HG03439 (cell line): Measurements from ENCODE around the gene SULF2.
"Not testable (repeated sequence)": the region's sequence is repeated elsewhere in the genome, so short reads cannot be mapped to it uniquely, and the experiment has no call there.

ENCODE experiments used
- ATAC-seq: cut with Tn5 transposase; IDR thresholded peaks from one replicate; pipeline ENCODE4 v1.9.1; 2021; ENCODE audit warnings: mild to moderate bottlenecking, moderate library complexity; ENCODE audit not compliant: unreplicated experiment

Gene SULF2

GRCh38 chr20:47805951-47806350 is 20.7 kb upstream of the SULF2 start:
- no peak for ATAC-seq

DNA sequence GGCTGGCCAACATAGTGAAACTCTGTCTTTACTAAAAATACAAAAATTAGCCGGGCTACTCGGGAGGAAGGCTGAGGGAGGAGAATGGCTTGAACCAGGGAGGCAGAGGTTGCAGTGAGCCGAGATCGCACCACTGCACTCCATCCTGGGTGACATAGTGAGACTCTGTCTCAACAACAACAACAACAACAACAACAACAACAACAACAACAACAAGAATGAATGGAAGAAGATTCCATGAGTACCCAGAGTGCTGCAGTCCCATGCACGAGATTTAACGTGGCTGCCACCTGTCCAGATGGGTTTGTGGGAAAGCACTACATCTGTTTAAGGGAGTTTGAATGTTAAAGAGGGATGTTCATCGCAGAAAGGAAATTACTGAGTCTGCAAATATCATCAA is 19.7 kb upstream of the SULF2 start:
- ATAC-seq, result not testable (repeated sequence)

DNA sequence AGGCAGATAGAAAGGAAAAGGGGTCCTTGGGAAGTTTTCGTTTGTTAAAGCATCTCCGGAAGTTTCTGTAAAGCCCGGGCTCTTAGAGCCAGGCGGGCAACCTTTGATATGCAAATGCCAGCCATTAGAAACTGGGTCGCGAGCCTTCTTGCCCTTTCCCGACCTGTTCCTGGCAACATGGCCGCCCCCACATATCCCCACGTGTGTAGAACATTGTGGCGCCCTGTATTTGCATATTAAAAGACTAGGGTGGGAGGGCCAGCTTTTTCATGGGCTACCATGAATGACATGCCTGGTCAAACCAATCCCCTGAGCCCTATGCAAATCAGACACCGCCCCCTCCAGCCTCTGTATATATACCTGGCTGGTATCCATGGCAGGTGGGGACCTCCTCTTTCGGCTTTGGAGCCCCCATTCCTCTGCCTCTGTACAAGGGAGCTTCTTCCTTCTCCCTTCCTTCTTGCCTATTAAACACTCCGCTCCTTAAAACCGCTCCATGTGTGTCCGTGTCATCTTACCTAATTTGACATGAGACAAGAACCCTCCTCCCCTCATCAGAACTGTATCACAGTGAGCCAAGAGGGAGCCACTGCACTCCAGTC is 19.0 kb upstream of the SULF2 start:
- not testable (repeated sequence) for ATAC-seq

DNA sequence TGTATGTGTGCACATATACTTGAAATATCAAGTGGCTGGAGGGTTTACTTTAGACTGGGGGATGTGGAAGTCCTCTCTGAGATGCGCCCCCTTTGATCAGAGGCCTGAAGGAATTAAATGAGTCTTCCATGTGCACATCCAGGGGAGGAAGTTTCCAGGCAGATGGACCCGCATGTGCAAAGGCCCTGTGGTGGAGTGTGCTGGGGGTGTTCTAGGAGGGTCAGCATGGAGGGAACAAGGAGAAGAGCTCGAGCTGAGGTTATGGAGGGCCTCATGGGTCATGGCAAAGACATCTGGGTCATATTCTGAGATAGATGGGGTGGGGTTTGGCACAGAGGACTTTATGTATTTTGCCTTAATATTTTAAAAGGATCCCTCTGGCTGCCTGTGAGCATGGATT is 17.7 kb upstream of the SULF2 start:
- no peak for ATAC-seq

DNA sequence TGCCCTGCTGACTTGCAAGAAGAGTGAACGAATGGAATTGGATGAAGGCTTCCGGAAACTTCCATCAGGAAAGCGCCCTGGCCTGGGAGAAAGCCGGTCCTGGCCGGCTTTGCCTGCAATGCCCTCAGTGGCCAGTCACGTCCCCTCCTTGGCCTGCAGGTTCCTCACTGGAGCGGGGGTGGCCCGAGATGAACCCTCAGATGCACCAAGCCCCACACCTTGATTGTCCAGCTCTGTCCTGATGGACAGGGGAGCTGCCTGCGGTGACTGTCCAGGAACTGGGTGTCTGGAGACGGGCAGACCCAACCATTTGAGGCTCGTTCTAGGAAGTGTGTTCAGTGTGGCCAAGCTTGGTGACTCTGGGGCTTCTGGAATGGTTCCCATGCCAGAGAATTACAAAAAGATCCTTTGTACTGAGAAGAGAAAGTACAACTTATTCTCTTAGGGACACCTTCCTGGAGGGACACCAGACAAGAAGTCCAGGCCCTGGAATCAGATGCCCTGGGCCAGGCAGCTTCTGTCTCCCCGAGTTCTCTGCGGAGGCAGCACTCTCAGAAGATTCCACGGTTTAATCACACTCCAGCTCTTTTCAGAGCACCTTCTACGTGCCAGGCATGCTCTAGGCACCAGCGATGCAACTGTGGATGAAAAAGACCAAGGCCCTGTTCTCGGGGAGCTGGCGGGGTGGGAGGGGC is 17.1 kb upstream of the SULF2 start:
- ATAC-seq, result no peak

- ATAC-seq, result no peak
Measured at GRCh38 chr20:47801759-47802158, 16.5 kb upstream of the SULF2 start.

DNA sequence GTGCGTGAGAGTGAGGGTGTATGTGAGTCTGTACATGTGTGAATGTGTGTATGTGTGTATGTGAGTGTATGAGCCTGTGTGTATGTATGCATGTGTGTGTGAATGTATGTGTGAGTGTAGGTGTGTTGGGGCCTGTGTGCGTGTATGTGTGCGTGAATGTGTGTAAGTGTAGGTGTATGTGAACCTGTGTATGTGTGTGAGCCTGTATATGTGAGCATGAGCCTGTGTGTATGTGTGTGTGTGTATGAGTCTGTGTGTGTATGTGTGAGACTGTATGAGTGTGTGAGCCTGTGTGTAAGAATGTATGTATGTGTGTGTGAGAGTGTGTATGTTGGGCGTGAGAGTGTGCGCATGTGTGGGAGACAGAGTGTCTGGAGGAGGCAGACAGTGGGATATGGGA is 15.8 kb upstream of the SULF2 start:
- ATAC-seq, result no peak

GRCh38 chr20:47800623-47801022 is 15.3 kb upstream of the SULF2 start:
- no peak for ATAC-seq

DNA sequence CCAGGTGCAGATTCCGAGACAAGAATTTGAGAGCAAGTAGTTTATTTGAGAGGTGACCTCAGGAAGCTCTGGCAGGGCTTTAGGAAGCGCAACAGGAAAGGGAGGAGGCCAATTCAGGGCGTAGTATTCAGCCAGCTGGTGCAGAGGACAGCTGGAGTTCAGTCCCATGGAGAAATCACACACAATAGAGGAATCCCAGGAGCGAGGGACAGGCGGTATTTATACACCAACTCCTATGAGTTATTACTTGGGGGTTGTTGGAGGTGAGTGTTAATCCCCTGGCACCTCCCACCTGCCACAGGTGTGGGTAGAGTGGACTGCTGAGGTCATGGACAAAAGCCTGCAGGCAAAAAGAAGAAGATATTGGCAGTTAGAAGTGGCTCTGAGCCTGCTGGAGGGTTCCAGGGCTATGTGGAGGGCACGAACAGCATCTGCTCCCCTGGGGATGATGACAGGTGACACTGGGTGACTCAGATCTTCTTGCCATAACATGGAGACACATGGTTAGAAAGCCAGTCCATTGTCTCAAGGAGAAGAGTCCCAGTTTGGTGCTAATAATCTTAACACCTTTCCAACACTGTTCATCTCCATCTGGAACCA is 13.9 kb upstream of the SULF2 start:
- ATAC-seq, result no peak

DNA sequence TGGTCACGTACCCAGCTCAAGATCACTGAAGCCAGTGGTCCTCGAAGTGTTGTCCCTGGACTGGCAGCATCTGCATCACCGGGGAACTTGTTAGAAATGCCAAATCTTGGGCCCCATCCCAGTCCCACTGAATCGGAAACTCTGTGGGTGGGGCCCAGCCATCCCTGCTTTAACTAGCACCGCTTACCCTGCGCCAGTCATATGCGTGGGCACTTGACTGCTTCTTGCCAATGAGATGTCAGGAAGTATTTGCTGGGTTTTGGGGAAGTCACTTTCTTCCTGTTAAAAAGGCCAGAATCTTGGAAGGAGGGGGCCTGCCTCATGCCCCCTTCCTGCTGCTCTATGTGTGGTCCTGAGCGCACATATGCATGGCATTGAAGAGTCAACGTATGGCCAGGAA is 11.7 kb upstream of the SULF2 start:
- no peak for ATAC-seq

DNA sequence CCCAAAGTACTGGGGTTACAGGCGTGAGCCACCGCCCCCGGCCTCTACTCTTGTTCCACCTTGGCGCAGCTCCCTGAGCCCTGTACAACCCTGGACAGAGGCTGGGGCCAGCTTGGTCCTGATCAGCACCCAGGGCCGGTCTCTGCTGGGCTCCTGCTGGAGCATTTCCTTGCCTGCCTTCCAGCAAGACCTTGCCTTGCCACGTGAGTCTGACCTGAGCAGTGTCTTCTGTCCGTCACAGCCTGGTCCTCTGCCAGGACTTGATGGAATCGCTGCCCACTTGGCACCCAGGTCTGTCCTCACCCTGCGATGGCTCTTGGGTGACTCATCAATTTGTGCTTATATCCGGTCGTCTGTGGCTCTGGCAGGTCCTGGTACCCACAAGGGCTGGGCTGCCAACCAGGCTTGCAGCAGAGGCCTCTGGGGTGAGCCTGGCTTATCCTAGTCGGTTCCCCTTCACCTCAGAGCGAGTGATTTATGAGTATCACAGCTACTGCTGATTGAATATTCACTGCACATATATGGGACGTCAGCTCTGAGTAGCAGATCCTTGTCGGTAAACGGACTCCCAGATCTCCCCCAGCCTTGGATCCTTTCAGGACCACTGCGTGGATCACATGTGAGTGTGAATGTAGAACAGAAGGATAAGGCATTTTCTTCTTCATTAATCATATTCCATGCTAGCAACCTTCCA is 10.1 kb upstream of the SULF2 start:
- ATAC-seq, result no peak

DNA sequence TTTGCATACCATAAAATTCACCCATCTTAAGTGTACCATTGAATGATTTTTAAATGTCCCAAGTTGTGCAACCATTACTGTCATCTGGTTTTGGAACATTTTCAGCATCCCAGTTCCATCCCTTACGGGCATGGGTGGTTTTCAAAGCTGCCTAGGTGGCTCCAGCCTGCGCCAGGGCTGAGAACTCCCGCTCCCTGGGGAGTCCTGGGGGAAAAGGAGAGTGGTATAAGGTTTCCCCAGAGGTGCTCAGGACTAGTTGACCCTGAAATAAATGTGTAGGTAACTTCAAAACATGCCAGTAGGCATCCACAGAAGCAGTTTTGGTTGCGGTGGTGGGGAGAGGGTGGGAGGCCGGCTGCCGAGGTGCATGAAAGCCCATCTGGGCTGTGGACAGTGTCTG is 9.0 kb upstream of the SULF2 start:
- not testable (repeated sequence) for ATAC-seq

- no peak for ATAC-seq
Measured at GRCh38 chr20:47792021-47792618, 6.8 kb upstream of the SULF2 start.

DNA sequence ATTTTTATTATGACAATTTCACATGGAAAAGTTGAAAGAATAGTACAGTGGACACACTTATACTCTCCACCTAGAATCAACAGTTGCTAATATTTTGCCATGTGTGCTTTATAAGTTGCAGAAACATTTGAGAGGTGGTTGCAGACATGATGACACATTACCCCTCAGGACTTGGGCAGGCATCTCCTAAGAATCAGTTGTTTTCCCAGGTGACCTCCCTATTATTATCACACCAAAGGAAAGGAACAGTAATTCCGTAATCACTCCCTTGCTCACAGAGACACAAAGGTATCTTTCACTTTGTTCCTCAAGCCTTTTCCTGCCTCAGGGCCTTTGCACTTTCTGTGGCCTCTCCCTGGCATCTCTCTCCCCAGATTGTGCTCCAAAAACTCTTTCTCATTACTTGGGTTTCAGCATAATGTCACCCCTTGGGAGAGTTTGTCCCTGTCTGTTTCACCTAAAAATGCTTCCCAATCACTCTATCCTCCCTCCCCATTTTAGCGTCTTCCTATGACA is 5.9 kb upstream of the SULF2 start:
- no peak for ATAC-seq

- ATAC-seq, result no peak
Measured at GRCh38 chr20:47790580-47790965, 5.3 kb upstream of the SULF2 start.

DNA sequence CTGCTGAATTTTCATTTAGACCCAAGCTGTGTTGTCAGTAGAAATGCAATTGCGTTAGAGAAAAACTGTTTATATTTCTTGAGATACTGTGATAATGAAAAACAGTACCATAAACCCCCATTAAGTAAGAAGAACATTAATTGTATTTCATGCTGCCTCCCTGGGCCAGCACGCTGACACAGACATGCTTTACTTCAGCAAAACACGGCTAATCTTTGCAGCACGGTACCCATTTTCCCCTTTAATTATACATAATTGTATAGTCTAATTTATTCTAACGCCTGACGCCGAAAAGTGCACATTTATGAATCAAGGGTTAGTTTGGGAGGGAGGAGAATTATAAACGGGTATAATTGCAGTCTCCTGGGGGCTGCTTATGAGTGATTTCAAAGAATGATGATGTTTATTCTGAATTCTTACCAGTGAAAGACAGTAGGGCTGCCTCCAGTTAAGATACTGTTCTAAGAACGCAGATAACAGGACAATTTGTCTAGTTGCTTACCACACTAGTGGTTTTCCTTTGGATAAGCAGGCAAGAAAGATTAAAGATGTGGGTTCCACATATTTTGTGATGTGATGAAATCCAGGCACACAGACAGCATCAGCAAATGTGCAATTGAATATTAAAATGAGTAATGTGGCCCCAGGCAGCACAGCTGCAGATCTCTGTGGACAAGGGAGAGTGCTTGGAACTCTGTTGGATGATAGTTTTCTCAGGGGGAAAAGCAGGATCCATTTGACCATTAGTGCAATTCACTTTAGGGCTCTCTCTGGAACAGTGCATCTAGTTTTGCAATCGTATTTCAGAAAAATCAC is 4.7 kb upstream of the SULF2 start:
- ATAC-seq, result no peak

DNA sequence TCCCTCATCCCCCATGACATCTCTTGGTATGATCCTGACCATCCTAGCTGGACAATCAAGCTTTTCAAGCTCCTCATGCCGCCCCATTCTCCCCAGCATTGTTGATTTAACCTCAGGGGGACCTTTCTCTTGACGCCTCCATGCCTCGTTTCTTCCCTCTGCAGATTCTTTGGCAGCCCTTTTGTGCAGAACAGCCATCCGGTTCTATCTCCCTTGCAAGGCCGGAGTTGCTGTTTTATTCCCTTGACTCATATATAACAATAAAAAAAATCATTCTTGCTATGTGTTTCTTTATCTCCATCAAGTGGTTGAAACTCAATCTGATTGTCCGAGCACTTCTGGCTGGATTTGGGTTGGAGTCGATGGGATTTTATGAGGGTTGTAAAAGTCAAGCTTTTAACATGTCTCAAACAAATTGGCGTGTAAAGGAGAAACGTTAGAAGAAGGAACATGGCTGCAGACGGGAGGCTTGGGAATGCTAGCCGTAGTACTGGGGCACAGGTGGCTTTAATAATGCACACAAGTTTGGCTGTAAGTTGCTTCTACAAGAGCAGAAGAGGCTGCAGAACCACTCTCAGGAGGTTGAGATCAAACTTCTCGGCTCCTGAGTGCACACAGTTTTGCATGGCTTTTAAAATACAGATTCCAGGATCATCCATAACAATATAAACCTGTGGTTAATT is 3.9 kb upstream of the SULF2 start:
- ATAC-seq, result no peak

GRCh38 chr20:47788741-47789080 is 3.4 kb upstream of the SULF2 start:
- no peak for ATAC-seq

DNA sequence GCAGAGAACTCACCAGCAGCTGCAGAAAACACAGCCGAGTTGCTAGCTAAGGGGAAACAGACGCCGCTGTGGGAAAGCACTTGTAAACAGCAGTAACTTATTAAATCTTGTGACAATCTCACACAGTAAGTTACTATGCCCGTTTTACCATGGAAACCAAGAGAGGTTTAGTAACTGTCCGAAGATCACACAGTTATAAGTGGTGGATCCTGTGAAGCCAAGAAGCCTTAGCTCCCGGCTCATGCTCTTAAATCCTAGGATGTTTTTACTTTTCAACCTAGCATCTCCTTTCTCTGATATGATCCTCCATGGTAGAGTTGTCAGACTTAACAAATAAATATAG is 1.5 kb upstream of the SULF2 start:
- ATAC-seq, result no peak
